Activated CD8-positive, alpha-beta memory T cell treated with anti-CD3 and anti-CD28 coated beads, Interleukin-2, amount 50 U/mL, for 1 hour (primary cell): Measurements from ENCODE around the gene RHEX.
"Not testable (repeated sequence)": the region's sequence is repeated elsewhere in the genome, so short reads cannot be mapped to it uniquely, and the experiment has no call there.

Experiments used
- DNase-seq: peaks from one replicate; pipeline ENCODE4 v3.0.0-alpha.2; 2020; ENCODE audit errors: extremely low read depth

RHEX gene

DNA sequence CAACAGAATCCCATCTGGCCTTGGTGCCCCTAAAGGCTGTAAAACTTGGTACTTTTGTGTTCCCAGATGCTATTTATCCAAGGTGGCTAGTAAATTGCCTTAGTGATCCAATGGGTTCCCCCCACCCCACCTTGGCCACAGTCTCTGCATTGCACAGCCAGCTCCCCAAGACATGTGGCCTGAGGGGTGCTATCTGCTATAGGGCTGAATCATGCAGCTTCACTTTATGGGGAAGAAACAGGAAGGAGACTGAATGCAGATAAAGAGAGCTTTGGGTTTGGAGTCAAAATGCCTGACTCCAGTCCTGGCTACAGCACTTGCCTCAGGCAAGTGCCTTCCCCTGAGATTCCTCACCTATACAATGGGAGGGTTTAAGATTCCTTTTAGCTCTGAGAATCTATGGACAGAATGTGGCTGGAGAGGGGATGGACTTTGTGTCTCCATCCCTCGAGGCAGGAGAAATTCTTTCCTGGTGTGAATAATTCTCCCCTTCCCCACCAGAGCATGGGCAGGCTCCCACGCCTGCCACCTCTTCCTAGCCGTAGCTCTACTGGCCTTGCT, 6.5 kb downstream of the RHEX start:
- no peak for DNase-seq

GRCh38 chr1:206060844-206061243, 7.9 kb downstream of the RHEX start:
- no peak for DNase-seq

DNA sequence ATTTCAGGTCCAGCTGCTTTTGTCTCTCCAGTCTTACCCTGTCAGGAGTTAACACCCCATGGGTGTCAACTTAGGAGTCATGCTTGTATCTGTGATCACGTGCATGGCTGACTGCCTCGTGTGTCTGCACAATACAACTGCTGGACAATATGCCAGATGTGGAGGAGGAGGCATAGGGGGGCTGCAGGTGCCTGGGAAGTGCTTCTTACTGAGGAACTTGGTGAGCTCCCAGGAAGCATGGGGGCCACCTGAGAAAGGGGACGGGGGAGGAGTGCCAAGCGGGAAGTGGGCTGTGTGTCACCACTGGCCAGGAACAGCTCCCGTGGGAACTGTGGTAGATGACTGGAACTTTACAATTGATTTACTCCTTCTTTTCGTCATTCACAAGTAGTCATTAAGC, 9.5 kb downstream of the RHEX start:
- no peak for DNase-seq

- not testable (repeated sequence) for DNase-seq
Observed at GRCh38 chr1:206064001-206064400, 11.0 kb downstream of the RHEX start.

DNA sequence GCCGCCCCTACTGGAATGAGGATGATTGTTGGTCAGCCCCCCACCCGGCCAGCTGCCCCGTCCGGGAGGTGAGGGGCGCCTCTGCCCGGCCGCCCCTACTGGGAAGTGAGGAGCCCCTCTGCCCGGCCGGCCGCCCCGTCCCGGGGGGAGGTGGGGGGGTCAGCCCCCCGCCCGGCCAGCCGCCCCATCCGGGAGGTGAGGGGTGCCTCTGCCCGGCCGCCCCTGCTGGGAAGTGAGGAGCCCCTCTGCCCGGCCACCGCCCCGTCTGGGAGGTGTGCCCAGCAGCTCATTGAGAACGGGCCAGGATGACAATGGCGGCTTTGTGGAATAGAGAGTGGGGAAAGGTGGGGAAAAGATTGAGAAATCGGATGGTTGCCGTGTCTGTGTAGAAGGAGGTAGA, 11.5 kb downstream of the RHEX start:
- not testable (repeated sequence) for DNase-seq

DNA sequence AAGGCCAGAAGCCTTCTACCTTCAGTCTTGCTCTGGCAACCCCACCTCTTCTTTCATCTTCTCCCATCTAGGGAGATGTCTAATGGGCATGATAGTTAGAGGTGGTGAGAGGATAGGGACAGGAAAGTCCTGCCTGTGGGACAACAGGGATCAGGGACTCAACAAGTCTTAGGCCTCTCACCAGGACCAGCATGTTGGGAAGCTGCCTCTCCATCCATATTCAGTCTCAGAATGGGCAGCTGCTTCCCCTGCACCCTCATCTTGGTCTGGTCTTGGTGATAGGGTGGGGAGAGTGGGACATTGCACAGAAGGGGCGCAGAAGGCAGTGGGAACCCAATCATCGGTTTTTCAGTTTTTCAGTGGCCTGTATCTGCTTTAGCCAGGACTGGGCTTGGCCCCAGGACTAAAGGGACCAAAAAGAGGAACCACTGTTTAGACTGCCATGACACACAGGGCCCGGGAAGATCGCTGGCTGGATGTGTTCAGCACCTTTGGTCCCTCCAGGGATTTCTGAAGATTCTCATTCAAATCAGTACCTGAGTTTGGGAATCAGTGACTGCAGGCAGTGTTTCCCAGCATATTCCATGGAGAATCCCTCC, 12.7 kb downstream of the RHEX start:
- DNase-seq: no peak

GRCh38 chr1:206066479-206067171, 13.7 kb downstream of the RHEX start:
- DNase-seq: no peak

DNA sequence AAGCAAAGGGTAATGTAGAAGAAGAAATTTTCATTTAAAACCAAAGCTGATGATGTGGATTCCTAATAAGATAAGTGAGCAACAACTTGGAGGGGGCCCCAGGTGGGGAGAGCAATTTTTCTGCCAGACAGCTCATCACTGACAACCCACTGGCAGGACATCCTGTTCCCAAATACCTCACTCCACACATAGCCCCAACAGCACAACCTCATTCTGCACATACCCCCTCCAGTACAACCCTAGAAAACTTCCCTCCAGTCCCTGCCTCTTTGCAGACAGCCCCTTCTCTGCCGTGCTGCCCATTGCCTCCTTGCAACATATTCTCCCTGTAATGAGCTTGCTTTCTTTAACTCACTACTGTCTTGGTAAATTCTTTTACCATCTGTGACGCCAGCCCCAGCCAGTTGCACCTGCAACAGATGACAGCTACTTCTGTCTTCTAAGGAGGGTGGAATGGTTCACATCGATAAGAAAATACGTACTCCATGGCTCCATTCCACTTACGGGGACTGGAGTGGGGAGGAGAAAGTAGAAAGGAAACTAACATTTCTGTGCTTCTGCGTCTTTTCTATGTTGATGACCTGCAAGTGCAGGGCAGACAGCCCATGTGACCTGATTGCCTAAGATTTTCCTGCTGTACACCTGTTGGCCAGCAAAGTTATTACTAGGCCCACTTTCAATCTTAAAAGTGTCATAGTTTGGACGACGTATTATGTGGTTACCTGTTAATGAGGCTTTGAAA, 14.7 kb downstream of the RHEX start:
- no peak for DNase-seq

GRCh38 chr1:206068314-206068713, 15.3 kb downstream of the RHEX start:
- no peak for DNase-seq

- DNase-seq: no peak
Observed at GRCh38 chr1:206070627-206071304, 17.8 kb downstream of the RHEX start.

GRCh38 chr1:206074839-206075238, 21.9 kb downstream of the RHEX start:
- no peak for DNase-seq

GRCh38 chr1:206075786-206076755, 23.1 kb downstream of the RHEX start:
- DNase-seq: no peak

DNA sequence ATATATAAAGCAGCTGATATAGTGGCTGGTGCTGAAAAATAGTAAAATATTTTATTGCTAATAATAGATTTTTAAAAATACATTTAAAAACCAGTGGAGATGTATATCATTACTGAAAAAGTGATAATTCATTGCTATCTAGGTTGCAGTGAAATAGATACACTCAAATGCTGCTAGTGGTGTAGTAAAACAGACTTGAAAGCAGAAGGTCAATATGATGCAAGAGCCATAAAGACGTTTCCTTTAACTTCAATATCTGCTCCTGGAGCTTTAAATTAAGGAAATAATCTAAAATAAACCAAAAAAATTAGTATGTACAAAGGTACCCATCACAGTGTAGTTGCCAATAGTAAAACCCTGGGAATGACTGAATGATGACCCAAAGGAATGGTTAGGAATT, 26.2 kb downstream of the RHEX start:
- DNase-seq: no peak

DNA sequence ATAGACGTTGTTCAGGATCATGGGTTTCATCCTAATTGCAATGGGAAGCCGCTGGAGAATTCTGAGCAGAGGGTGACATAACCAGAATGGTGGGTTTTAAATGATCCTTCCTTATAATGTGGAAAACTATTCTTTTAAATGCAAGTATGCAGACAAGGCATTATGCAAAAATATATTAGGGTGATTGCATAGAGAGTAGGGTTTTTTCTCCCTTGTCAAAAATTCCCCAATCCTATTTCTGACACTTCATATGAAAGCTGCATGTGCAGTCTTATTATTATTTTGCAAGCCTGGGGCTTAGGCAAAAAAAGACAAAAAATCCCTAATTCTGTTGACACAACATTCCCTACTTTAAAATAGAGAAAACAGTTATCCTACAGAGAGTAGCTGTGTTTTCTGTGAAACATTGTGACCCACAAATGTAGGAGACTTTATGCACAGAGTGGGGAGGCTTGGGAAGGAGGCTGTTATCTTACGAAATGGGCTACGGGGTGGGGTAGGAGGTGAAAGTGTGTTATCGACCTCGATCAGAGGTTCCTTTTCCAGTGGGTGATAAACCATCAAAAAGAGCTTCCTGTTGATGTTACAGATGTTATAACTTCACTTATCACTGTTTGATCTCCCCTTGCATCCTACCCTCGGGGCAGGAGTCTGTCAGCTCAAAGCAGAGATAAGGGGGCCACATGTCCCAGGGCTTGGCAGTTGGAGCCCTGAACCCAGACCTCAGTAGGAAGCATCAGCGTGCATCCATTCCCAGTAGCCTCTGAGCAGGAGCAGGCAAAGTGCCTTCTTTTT, 27.2 kb downstream of the RHEX start:
- no peak for DNase-seq

DNA sequence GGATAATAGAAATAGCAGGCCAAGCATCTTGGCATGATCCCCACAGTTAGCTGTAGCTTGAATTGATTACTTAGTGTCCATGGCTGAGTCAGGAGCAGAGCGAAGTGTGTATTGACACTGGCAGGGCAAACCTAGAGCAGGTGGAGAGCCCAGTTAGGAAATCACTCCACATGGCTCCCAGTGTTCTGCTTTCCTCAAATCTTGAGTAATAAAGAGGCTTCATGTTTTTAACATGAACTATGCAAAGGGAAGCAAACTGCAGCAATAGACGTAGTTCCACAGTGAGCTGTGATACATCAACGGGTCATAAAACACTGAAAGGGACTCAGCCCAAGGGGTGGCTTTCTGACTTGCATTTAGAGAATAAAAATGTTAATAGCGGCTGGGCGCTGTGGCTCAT, 28.9 kb downstream of the RHEX start:
- no peak for DNase-seq

- DNase-seq: no peak
Observed at GRCh38 chr1:206082831-206083695, 30.1 kb downstream of the RHEX start.

DNA sequence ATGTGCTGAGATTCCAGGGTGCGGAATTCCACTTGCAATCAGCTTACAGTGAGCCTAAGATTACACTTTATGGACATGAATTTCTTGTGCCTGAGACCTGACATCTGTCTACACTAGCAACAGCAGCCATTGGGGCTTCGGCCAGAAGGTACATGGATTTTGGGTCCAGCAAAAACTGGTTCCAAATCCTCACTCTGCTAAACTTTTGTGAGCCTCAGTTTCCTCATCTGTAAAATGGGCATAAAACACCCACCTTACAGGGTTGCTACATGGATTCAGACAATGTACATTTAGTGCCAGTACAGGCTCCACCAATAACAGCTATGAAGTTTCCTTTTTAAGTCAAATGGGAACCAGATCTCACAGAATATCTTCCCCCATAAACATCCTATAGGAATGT, 30.8 kb downstream of the RHEX start:
- DNase-seq: no peak

DNA sequence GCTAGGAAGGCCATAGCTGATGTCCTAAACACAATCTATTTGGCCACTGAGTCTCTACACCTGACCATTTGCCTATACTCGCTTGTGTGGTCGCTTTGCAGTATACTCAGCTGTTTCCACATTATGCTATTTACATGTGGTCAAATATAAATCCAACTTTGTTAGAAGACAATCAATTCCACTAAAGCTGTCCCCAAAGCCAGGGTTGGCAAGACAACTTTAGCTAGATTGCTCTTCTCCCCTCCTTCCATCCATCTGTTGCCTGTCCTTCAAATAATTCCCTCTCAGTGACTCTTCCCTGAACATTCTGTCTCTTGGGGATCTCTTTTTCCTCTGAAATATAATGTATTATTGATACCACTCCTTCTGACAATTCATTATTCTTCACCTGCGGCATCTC, 34.1 kb downstream of the RHEX start:
- DNase-seq: no peak

- no peak for DNase-seq
Observed at GRCh38 chr1:206089341-206089740, 36.4 kb downstream of the RHEX start.
